SK-N-SH (cell line): ENCODE data around the gene CDC42BPG.

Source experiments
- CTCF ChIP-seq: fragments of 200-600 bp; sonication (generic); IDR thresholded peaks from 2 replicates; pipeline ENCODE4 v1.6.1; 2017; ENCODE audit warnings: antibody characterized with exemption, mild to moderate bottlenecking, moderate library complexity
- ELF1 ChIP-seq: IDR thresholded peaks from 2 replicates; pipeline ENCODE4 v1.4.0; 2012
- EP300 ChIP-seq, 2 experiments: IDR thresholded peaks; 2 replicates each; pipeline versions ENCODE4 v1.4.0 to v1.6.1; 2012; ENCODE audit warnings: borderline replicate concordance in 1 of 2, low read depth in 1 of 2, low read length in 1 of 2
- EZH2phosphoT487 ChIP-seq: fragments of 200-600 bp; sonication (generic); IDR thresholded peaks from 2 replicates; pipeline ENCODE4 v1.6.1; 2017; ENCODE audit warnings: low read depth, mixed run types, mild to moderate bottlenecking, antibody characterized with exemption, moderate library complexity, borderline replicate concordance
- GATA2 ChIP-seq: sonication (generic); formaldehyde crosslinking; IDR thresholded peaks from 2 replicates; pipeline ENCODE4 v1.5.0; 2020; ENCODE audit warnings: mild to moderate bottlenecking, missing genetic modification reagents
- NFIC ChIP-seq: IDR thresholded peaks from 2 replicates; pipeline ENCODE4 v1.4.0; 2012; ENCODE audit warnings: borderline replicate concordance
- POLR2AphosphoS5 ChIP-seq: IDR thresholded peaks from 2 replicates; pipeline ENCODE4 v1.6.1; 2012; ENCODE audit warnings: low read depth, low read length
- REST ChIP-seq: IDR thresholded peaks from 2 replicates; pipeline ENCODE4 v1.6.1; 2012; ENCODE audit warnings: mild to moderate bottlenecking, low read depth, low read length, moderate library complexity
- RFX5 ChIP-seq: IDR thresholded peaks from 2 replicates; pipeline ENCODE4 v1.6.1; 2012; ENCODE audit warnings: mild to moderate bottlenecking, improper control_type of control experiment, low read length

- TF ChIP-seq REST: no peak
- TF ChIP-seq RFX5: no peak
- TF ChIP-seq EP300 (IDR thresholded peaks at IDR 0.05; ENCODE audit: borderline replicate concordance in 1 of 2, low read depth in 1 of 2, low read length in 1 of 2): no peak
- TF ChIP-seq CTCF: peak; percentile 37
- TF ChIP-seq POLR2AphosphoS5: no peak
- no peak for TF ChIP-seq GATA2
- no peak for TF ChIP-seq EZH2phosphoT487
- TF ChIP-seq ELF1: no peak
- TF ChIP-seq NFIC: no peak
Measured at GRCh38 chr11:64869571-64870175, 25.2 kb upstream of the CDC42BPG start.
